ENCODE results near the gene RSL1D1. TPM values are rescaled to one million over a fixed set of nuclear protein-coding genes. Genes with fewer than 3 reads are reported as not detected.
"Not testable (repeated sequence)": the region's sequence is repeated elsewhere in the genome, so short reads cannot be mapped to it uniquely, and the experiment has no call there.

RSL1D1 gene
- total RNA-seq, 2 donors from 2014 or later = 255 to 326 TPM

GRCh38 chr16:11868412-11868980 lies 17.2 kb upstream of the RSL1D1 start:
- H3K27ac Mint-ChIP-seq = peak overlapping the region in 1 of 2 donors; percentile 44
- ATAC-seq (no peak), DNase-seq (ENCODE audit: low spot score in 2 of 2) (no peak)
- peaks cover 0 to 6% of the 10 kb centered on the region in 2 donors for H3K36me3 Mint-ChIP-seq
- no peaks in the 10 kb centered on the region for H3K9me3 Mint-ChIP-seq

DNA sequence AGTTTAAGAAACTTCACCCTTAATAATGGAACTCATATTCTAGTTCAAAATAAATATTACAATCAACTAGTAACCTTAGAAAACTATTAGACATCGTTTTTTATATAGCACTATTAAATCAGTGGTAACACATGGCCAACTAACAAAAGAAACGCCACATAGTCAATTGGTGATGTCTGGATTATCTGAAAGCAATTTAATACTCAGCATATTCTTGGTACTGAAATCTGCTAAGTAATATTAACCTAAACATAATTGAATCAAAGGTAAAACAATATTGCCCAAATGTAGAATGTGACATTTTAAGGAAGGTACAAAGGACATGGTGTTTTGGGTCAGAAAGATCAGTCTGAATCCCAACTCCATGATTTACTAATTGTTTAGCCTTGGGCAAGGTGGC lies 11.1 kb upstream of the RSL1D1 start:
- no peak overlapping the region for H3K27ac Mint-ChIP-seq
- no peak for DNase-seq (ENCODE audit: low spot score in 2 of 2)
- ATAC-seq = no peak
- H3K9me3 Mint-ChIP-seq = no peaks in the 10 kb centered on the region
- H3K36me3 Mint-ChIP-seq = peaks cover 0 to 10% of the 10 kb centered on the region in 2 donors

DNA sequence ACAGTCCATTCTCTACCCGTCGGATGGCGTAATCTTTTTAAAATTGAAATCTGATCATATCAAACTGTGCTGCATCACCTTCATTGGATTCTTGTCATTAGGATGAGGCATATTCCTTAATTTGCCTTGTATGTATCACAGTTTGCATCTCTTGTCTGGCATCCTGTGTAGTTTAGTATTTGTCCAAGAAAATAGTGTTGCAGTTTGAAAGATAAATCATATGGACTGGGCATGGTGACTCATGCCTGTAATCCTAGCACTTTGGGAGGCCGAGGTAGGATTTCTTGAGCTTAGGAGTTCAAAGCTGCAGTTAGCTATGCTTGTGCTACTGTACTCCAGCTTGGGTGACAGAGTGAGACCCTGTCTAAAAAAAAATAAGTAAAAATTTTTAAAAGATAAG lies 5.8 kb upstream of the RSL1D1 start:
- no peak for ATAC-seq
- Mint-ChIP-seq H3K36me3 (peaks cover 6 to 40% of the 10 kb centered on the region in 2 donors), H3K9me3 (no peaks in the 10 kb centered on the region), H3K27ac (no peak overlapping the region)
- no peak for DNase-seq (ENCODE audit: low spot score in 2 of 2)

DNA sequence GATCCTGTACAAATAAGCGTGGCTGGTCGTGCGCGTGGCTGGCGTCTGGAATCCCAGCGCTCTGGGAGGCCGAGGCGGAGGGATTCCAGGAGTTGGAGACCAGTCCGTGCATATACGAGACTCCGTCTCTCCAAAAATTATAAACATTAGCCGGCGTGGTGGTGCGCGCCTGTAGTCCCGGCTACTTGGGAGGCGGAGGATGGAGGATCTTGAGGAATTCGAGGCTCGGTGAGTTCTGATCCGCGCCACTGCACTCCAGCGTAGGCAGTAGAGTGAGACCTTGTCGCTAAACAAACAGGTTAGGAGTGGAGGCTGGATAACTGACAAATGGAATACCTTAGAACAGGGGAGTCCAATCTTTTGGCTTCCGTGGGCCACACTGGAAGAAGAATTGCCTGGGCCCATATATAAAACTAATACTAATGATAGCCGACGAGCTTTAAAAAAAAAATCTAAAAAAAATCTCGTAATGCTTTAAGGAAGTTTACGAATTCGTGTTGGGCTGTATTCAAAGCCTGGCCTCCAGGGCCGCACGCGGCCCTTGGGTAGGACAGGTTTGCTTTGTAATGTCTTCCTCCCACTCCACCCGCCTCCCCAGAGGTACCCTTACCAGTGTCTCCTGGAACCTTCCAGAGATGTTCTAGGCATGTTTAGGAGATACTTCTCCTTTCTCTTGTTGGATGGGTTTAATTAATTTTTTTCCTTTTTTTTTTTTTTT lies 909 bp upstream of the RSL1D1 start:
- H3K9me3 Mint-ChIP-seq = no peaks in the 10 kb centered on the region
- DNase-seq (ENCODE audit: low spot score in 2 of 2) (no peak), ATAC-seq (no peak)
- H3K36me3 Mint-ChIP-seq = peaks cover 35 to 69% of the 10 kb centered on the region in 2 donors
- H3K27ac Mint-ChIP-seq = peak overlapping the region; percentile 98 to 99

DNA sequence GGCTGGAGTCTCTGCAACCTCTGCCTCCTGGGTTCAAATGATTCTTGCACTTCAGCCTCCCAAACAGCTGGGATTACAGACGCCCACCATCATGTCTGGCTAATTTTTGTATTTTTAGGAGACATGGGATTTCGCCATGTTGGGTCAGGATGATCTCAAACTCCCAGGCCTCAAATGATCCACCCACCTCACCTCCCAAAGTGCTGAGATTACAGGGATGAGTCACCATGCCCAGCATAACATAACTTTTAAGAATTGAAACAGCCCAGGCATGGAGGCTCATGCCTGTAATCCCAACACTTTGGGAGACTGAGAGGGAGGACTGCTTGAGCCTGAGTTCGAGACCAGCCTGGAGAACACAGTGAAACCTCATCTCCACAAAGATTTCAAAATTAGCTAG lies 2.5 kb downstream of the RSL1D1 start:
- DNase-seq (ENCODE audit: low spot score in 2 of 2) = no peak
- ATAC-seq = no peak
- H3K9me3 Mint-ChIP-seq = no peaks in the 10 kb centered on the region
- H3K36me3 Mint-ChIP-seq = peaks cover 40 to 63% of the 10 kb centered on the region in 2 donors
- H3K27ac Mint-ChIP-seq = peak overlapping the region; percentile 65 to 79

DNA sequence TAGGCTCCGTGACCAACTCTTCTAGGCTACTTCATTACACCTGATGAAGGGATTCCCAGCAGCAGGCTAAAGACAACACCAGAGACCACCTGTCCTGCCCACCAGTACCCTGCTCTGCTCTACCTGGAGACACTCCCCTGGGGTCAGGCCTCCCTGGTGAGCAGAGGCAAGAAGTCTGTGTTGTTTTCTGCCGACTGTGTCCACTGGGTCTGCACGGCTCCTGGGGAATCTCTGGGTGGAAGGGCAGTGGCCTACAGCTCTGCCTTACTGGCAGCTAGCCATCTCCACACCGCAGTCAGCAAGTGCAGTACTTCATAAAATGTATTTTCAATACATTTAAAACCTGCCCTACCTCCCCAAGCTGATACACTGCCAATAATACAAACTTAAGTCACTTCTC lies 6.8 kb downstream of the RSL1D1 start:
- no peaks in the 10 kb centered on the region for H3K9me3 Mint-ChIP-seq
- H3K27ac Mint-ChIP-seq = peak overlapping the region; percentile 28 to 93
- no peak for ATAC-seq
- peaks cover 19 to 48% of the 10 kb centered on the region in 2 donors for H3K36me3 Mint-ChIP-seq
- DNase-seq (ENCODE audit: low spot score in 2 of 2) = no peak

DNA sequence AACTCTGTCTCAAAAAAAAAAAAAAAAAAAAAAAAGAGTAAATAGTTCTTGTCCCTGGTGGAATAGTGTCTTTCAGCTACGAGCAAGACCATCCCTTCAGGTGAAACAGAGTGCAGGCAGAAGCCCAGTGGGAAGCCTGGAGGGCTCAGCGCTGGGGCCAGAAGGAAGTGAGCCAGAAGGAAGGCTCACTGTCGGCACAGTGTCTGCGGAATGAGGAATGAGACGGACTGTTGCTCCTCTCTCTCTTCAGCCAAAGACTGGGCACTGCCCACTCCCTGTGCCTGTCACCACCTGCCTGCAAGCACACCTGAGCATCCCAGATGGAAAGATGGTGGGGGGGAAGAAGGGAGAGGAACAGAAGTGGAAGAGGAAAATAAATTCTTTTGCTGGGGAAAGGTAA lies 7.5 kb downstream of the RSL1D1 start:
- DNase-seq (ENCODE audit: low spot score in 2 of 2) (no peak), ATAC-seq (no peak)
- Mint-ChIP-seq H3K36me3 (peaks cover 16 to 44% of the 10 kb centered on the region in 2 donors), H3K9me3 (no peaks in the 10 kb centered on the region), H3K27ac (no peak overlapping the region)

DNA sequence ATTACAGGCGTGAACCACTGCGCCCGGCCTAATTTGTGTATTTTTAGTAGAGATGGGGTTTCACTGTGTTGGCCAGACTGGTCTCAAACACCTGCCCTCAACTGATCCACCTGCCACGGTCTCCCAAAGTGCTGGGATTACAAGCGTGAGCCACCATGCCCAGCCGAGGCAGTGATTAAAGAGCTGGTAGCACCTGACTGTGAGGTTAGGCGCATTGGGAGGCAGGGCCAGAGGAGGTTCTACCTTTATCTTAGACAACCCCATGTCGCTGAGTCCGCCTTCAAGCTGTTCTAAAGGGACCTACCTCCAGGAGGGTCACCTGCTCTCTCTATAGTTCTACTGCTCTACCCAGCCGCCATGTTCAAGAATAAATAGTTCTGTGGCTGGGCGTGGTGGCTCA lies 8.1 kb downstream of the RSL1D1 start:
- Mint-ChIP-seq H3K36me3 (peaks cover 15 to 38% of the 10 kb centered on the region in 2 donors), H3K9me3 (no peaks in the 10 kb centered on the region), H3K27ac (peak overlapping the region in 1 of 2 donors; percentile 79)
- DNase-seq (ENCODE audit: low spot score in 2 of 2) (no peak), ATAC-seq (no peak)

- peaks cover 25 to 28% of the 10 kb centered on the region in 2 donors for H3K36me3 Mint-ChIP-seq
- H3K9me3 Mint-ChIP-seq = no peaks in the 10 kb centered on the region
- H3K27ac Mint-ChIP-seq = peak overlapping the region in 1 of 2 donors; percentile 29
- DNase-seq (ENCODE audit: low spot score in 2 of 2) = no peak
- no peak for ATAC-seq
These were observed 10.3 kb downstream of the RSL1D1 start for GRCh38 chr16:11841026-11841425.

- ATAC-seq (no peak), DNase-seq (ENCODE audit: low spot score in 2 of 2) (no peak)
- peaks cover 14 to 18% of the 10 kb centered on the region in 2 donors for H3K36me3 Mint-ChIP-seq
- H3K9me3 Mint-ChIP-seq = no peaks in the 10 kb centered on the region
- H3K27ac Mint-ChIP-seq = no peak overlapping the region
These were observed 14.6 kb downstream of the RSL1D1 start for GRCh38 chr16:11836650-11837244.

GRCh38 chr16:11835891-11836649 lies 15.3 kb downstream of the RSL1D1 start:
- no peak for DNase-seq (ENCODE audit: low spot score in 2 of 2)
- ATAC-seq = no peak
- peaks cover 14 to 18% of the 10 kb centered on the region in 2 donors for H3K36me3 Mint-ChIP-seq
- H3K9me3 Mint-ChIP-seq = no peaks in the 10 kb centered on the region
- peak overlapping the region; percentile 7 to 33 for H3K27ac Mint-ChIP-seq

DNA sequence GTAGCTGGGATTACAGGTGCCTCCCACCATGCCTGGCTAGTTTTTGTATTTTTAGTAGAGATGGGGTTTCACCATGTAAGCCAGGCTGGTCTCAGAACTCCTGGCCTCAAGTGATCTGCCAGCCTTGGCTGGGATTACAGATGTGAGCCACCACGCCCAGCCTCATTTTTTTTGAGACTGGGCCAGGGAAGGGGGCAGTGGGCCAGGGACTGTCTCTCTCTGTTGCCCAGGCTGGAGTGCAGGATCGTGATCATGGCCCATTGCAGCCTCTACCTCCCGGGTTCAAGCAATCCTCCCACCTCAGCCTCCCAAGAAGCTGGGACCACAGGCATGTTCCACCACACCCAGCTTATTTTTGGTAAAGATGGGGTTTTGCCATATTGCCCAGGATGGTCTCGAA lies 16.0 kb downstream of the RSL1D1 start:
- no peaks in the 10 kb centered on the region for H3K9me3 Mint-ChIP-seq
- ATAC-seq = no peak
- DNase-seq (ENCODE audit: low spot score in 2 of 2) = no peak
- H3K27ac Mint-ChIP-seq = no peak overlapping the region
- peaks cover 14% of the 10 kb centered on the region in 2 donors for H3K36me3 Mint-ChIP-seq

DNA sequence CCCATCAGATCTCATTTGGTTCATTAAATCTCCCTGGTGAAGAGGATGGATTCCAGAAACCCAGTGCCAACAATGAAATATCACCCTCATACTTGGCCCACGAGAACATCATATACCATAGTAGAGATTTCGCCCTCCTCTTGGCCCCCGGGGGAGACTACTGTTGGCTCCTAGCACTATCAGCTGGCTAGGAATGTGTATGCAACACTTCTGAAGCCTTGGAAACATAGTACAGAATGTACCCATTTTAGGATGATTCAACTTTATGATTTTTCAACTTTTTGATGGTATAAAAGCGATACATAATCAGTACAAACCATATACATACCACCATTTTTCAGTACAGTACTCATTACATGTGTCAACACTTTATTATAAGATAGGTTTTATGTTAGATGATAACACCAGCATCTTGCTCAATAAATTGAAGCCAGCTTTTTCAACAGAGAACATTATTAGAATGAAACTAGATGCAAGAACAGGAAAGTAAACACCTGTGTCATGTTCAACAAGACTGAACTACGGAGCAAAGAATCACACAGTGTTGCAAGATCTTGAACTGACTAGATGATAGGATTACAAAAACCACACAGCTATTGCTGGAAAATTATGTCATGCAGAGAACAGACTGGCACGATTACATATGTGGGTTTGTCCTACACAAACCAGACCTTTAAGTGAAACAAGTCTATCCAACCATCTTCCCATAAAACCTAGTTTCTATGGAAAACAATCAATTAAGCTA lies 17.2 kb downstream of the RSL1D1 start:
- Mint-ChIP-seq H3K9me3 (no peaks in the 10 kb centered on the region), H3K27ac (no peak overlapping the region), H3K36me3 (peaks cover 4 to 10% of the 10 kb centered on the region in 2 donors)
- DNase-seq (ENCODE audit: low spot score in 2 of 2) = no peak
- ATAC-seq = no peak

- H3K36me3 Mint-ChIP-seq = no peaks in the 10 kb centered on the region
- ATAC-seq (no peak), DNase-seq (ENCODE audit: low spot score in 2 of 2) (no peak)
- no peak overlapping the region for H3K27ac Mint-ChIP-seq
- H3K9me3 Mint-ChIP-seq = no peaks in the 10 kb centered on the region
These were observed 22.6 kb downstream of the RSL1D1 start for GRCh38 chr16:11828696-11829095.

DNA sequence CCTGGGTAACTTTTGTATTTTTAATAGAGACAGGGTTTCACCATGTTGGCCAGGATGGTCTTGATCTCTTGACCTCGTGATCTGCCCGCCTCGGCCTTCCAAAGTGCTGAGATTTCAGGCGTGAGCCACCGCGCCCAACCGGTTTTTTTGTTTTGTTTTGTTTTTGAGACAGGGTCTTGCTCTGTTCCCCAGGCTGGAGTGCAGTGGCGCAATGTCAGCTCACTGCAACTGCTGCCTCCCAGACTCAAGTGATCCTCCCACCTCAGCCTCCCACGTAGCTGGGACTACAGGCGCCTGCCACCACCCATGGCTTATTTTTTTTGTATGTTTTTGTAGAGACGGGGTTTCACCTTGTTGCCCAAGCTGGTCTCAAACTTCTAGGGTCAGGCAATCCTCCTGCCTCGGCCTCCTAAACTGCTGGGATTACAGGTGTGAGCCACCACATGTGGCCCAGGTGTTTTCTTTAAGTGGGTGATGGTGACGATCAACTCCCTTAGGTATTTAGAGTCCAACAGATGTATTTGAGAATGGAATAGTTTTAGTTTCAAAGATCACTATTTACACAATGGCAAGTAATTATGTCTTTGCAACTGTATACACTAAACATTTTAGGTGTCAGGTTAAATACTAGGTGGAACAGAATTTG lies 25.7 kb downstream of the RSL1D1 start:
- not testable (repeated sequence) for H3K9me3 Mint-ChIP-seq; DNase-seq (ENCODE audit: low spot score in 2 of 2); H3K27ac Mint-ChIP-seq; H3K36me3 Mint-ChIP-seq; ATAC-seq

GRCh38 chr16:11824362-11824761 lies 27.0 kb downstream of the RSL1D1 start:
- no peak for ATAC-seq
- no peaks in the 10 kb centered on the region for H3K36me3 Mint-ChIP-seq
- DNase-seq (ENCODE audit: low spot score in 2 of 2) = no peak
- no peak overlapping the region for H3K27ac Mint-ChIP-seq
- no peaks in the 10 kb centered on the region for H3K9me3 Mint-ChIP-seq
